OCI-LY7 (cell line): ENCODE data around the gene CD28. TPM values are rescaled to one million over a fixed set of nuclear protein-coding genes. Genes with fewer than 3 reads are reported as not detected.

Experiments used
- BruUV-seq: library from RNA; stranded (reverse); fragments of 400-500 nt; replicated peaks from 2 replicates; lab custom pipeline; 2021; lab: Mats Ljungman, UMichigan
- CTCF ChIA-PET: fragments of 300-600 bp; sonication (Branson Sonifier 250); formaldehyde crosslinking; loops from one replicate; lab custom pipeline; 2022; ENCODE audit warnings: antibody characterized with exemption; ENCODE audit not compliant: unreplicated experiment; lab: Charles Lee
- POLR2A ChIA-PET: fragments of 300-600 bp; sonication (Branson Sonifier 250); formaldehyde crosslinking; loops from one replicate; lab custom pipeline; 2022; ENCODE audit warnings: antibody characterized with exemption; lab: Charles Lee
- DNase-seq: peaks from one replicate; pipeline ENCODE4 v3.0.0-alpha.2; 2015; ENCODE audit warnings: low spot score
- H2AFZ ChIP-seq: fragments of 200-600 bp; sonication (generic), shearing (Covaris generic); 2 replicates; pipeline ENCODE4 v1.6.1; 2014; ENCODE audit warnings: mild to moderate bottlenecking, antibody characterized with exemption, low read length, moderate library complexity
- H3K27ac ChIP-seq: fragments of 200-600 bp; sonication (generic); 2 replicates; pipeline ENCODE4 v1.5.1; 2014; ENCODE audit warnings: mixed run types, low read depth, mild to moderate bottlenecking, moderate library complexity, low read length, inconsistent platforms; ENCODE audit not compliant: poor library complexity, severe bottlenecking
- H3K36me3 ChIP-seq: fragments of 200-600 bp; sonication (generic); 2 replicates; pipeline ENCODE4 v1.6.1; 2014; ENCODE audit warnings: mild to moderate bottlenecking, antibody characterized with exemption, low read length, moderate library complexity, mixed read lengths; ENCODE audit not compliant: insufficient read depth
- H3K4me1 ChIP-seq: fragments of 200-600 bp; sonication (generic); 2 replicates; pipeline ENCODE4 v1.5.1; 2014; ENCODE audit warnings: mild to moderate bottlenecking, low read length; ENCODE audit not compliant: insufficient read depth, poor library complexity, severe bottlenecking
- H3K4me2 ChIP-seq: fragments of 200-600 bp; sonication (generic); 2 replicates; pipeline ENCODE4 v1.6.1; 2014; ENCODE audit warnings: mild to moderate bottlenecking, low read length
- H3K4me3 ChIP-seq: fragments of 200-600 bp; sonication (generic); 2 replicates; pipeline ENCODE4 v1.5.1; 2014; ENCODE audit warnings: mild to moderate bottlenecking, low read depth, low read length; ENCODE audit not compliant: poor library complexity, severe bottlenecking
- H3K79me2 ChIP-seq: fragments of 200-600 bp; sonication (generic); 2 replicates; pipeline ENCODE4 v1.6.1; 2016; ENCODE audit warnings: low read depth, mild to moderate bottlenecking, low read length, moderate library complexity, mixed read lengths; ENCODE audit not compliant: insufficient read depth
- H3K9me2 ChIP-seq: fragments of 200-600 bp; sonication (generic); 2 replicates; pipeline ENCODE4 v1.6.1; 2016; ENCODE audit warnings: mild to moderate bottlenecking, low read length, mixed read lengths; ENCODE audit not compliant: insufficient read depth
- H3K9me3 ChIP-seq: fragments of 200-600 bp; sonication (generic); 2 replicates; pipeline ENCODE4 v1.6.1; 2014; ENCODE audit warnings: mild to moderate bottlenecking, mixed run types, low read length, mixed read lengths
- H4K20me1 ChIP-seq: fragments of 200-600 bp; sonication (generic); 2 replicates; pipeline ENCODE4 v1.6.1; 2014; ENCODE audit warnings: mild to moderate bottlenecking, antibody characterized with exemption, low read length, moderate library complexity, mixed read lengths; ENCODE audit not compliant: insufficient read depth
- EZH2phosphoT487 ChIP-seq: fragments of 200-600 bp; sonication (generic); IDR thresholded peaks from 2 replicates; pipeline ENCODE4 v1.6.1; 2018; ENCODE audit warnings: low read depth, borderline replicate concordance, mild to moderate bottlenecking, mixed run types, antibody characterized with exemption, low read length, moderate library complexity, mixed read lengths
- intact Hi-C: fragments of 100-400 bp; cut with micrococcal nuclease; formaldehyde crosslinking; loops from one replicate; pipeline ENCODE4 v1.10.0; 2022; ENCODE audit not compliant: unreplicated experiment
- total RNA-seq, 2 experiments: library from RNA; depleted of rRNA in 1 of 2; stranded (reverse); fragments of >200 nt in 1 of 2; shearing (Covaris generic) in 1 of 2; gene quantifications; 2 replicates each; pipeline ENCODE4 v1.2.3, GENCODE V29; 2014 to 2022
- TF ChIP-seq, protein P1 (sequence below): fragments of 200-600 bp; sonication (generic); conservative IDR thresholded peaks from 2 replicates; pipeline ENCODE4 v1.5.1; 2014; ENCODE audit warnings: mild to moderate bottlenecking, antibody characterized with exemption, low read length, moderate library complexity, mixed read lengths

The CD28 gene
- total RNA-seq, 2 experiments from 2014 or later: 0.92 to 44.6 TPM

DNA sequence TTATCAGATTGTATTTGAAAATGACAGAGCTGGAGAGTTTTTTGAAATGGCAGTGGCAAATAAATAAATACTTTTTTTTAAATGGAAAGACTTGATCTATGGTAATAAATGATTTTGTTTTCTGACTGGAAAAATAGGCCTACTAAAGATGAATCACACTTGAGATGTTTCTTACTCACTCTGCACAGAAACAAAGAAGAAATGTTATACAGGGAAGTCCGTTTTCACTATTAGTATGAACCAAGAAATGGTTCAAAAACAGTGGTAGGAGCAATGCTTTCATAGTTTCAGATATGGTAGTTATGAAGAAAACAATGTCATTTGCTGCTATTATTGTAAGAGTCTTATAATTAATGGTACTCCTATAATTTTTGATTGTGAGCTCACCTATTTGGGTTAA lies 30.9 kb downstream of the CD28 start:
- no peaks in the 10 kb centered on the region for H3K9me3 ChIP-seq
- TSS peak; percentile 40 for BruUV-seq
- TF ChIP-seq EZH2phosphoT487: no peak
- TF ChIP-seq, protein P1, sequence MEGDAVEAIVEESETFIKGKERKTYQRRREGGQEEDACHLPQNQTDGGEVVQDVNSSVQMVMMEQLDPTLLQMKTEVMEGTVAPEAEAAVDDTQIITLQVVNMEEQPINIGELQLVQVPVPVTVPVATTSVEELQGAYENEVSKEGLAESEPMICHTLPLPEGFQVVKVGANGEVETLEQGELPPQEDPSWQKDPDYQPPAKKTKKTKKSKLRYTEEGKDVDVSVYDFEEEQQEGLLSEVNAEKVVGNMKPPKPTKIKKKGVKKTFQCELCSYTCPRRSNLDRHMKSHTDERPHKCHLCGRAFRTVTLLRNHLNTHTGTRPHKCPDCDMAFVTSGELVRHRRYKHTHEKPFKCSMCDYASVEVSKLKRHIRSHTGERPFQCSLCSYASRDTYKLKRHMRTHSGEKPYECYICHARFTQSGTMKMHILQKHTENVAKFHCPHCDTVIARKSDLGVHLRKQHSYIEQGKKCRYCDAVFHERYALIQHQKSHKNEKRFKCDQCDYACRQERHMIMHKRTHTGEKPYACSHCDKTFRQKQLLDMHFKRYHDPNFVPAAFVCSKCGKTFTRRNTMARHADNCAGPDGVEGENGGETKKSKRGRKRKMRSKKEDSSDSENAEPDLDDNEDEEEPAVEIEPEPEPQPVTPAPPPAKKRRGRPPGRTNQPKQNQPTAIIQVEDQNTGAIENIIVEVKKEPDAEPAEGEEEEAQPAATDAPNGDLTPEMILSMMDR: no peak
- H3K79me2 ChIP-seq: no peaks in the 10 kb centered on the region
- H3K27ac ChIP-seq: no peak overlapping the region
- H3K36me3 ChIP-seq: peaks cover 81% of the 10 kb centered on the region
- H3K4me2 ChIP-seq: no peak overlapping the region
- H4K20me1 ChIP-seq: no peaks in the 10 kb centered on the region
- no peak overlapping the region for H2AFZ ChIP-seq
- no peaks in the 10 kb centered on the region for H3K9me2 ChIP-seq
- H3K4me3 ChIP-seq: no peak overlapping the region
- intact Hi-C loops: no loop called here
- POLR2A ChIA-PET: interaction anchor here (0.5 to 4.6 kb wide), 6 partner anchors 10 to 1689 kb away, joined by 3 to 21 read pairs (median 4); no protein-coding TSS in a partner anchor
- H3K4me1 ChIP-seq: peaks cover 24% of the 10 kb centered on the region
- CTCF ChIA-PET: no interaction called here
- no peak for DNase-seq

DNA sequence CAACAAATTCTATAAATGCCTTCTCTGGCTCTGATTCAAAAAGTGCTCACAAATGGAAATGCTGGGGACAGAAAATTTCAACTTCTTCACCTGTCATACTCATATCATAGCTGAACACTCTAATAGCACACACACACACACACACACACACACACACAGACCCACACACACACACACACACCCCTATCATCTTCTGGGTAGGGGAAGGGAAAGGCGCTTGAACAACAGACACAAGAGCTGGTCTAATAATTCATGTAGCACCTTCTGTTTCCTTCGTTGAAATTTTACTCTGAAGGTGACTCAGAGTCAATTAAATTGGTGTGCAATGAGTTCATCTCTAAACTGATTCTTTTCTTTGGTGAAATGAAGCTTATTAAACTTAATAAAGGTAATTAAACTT lies 32.9 kb downstream of the CD28 start:
- POLR2A ChIA-PET: interaction anchor here (0.7 to 4.6 kb wide), 9 partner anchors 9 to 1143 kb away, joined by 3 to 21 read pairs (median 6); no protein-coding TSS in a partner anchor
- Histone ChIP-seq H3K36me3 (peaks cover 64% of the 10 kb centered on the region), H3K4me3 (no peak overlapping the region), H3K9me2 (no peaks in the 10 kb centered on the region), H2AFZ (no peak overlapping the region), H3K4me1 (peaks cover 24% of the 10 kb centered on the region), H3K27ac (no peak overlapping the region), H4K20me1 (no peaks in the 10 kb centered on the region), H3K9me3 (no peaks in the 10 kb centered on the region), H3K4me2 (no peak overlapping the region), H3K79me2 (no peaks in the 10 kb centered on the region)
- no peak for TF ChIP-seq EZH2phosphoT487
- TF ChIP-seq, protein P1: no peak
- DNase-seq: no peak
- CTCF ChIA-PET: no interaction called here
- intact Hi-C loops: no loop called here
- BruUV-seq: no TSS peak

DNA sequence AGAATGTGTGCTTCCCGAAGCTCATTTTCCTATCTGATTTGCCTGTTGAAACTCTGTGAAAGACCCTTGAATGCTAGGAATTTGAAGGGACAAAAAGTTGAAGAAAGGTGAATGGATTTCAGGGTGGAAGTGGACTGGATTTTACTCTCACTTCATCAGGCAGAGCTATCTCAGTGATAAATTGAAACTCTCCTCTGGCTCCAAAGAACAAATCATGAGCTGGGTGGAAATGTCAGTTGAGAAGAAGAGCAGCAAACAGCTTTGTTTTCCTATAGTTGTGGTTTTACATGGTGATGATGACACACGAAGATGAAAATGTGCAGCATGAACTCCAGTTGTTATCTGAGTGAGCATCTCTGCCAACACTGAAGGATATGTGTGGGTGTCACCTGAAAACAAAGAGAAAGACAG lies 34.4 kb downstream of the CD28 start:
- intact Hi-C loops: no loop called here
- peaks cover 56% of the 10 kb centered on the region for H3K36me3 ChIP-seq
- ChIA-PET POLR2A (interaction anchor here (0.6 to 4.6 kb wide), 16 partner anchors 7 to 272 kb away, joined by 3 to 21 read pairs (median 5); partner anchors contain the start of gene CTLA4), CTCF (interaction anchor here (1.2 kb wide), 1 partner anchor 13 kb away, joined by 4 read pairs; no protein-coding TSS in a partner anchor)
- no peaks in the 10 kb centered on the region for H3K79me2 ChIP-seq
- peak; percentile 31 for DNase-seq
- peak overlapping the region; percentile 44 for H3K27ac ChIP-seq
- peaks cover 6% of the 10 kb centered on the region; the same call in 1 of the 2 replicates for H3K9me3 ChIP-seq
- H3K4me1 ChIP-seq: peaks cover 24% of the 10 kb centered on the region
- H3K9me2 ChIP-seq: no peaks in the 10 kb centered on the region
- H4K20me1 ChIP-seq: no peaks in the 10 kb centered on the region
- no TSS peak for BruUV-seq
- no peak for TF ChIP-seq EZH2phosphoT487
- TF ChIP-seq, protein P1: no peak
- peak overlapping the region; percentile 54 for H3K4me2 ChIP-seq
- peak overlapping the region; percentile 41; the same call in 1 of the 2 replicates for H2AFZ ChIP-seq
- peak overlapping the region; percentile 9 for H3K4me3 ChIP-seq
